Thoracic aorta (tissue), 2 donors: ENCODE measurements around the gene HOTAIR. TPM values are rescaled to one million over a fixed set of nuclear protein-coding genes. Genes with fewer than 3 reads are reported as not detected.

Experiments used
- ATAC-seq: fragments of 150-250 bp; one replicate; pipeline ENCODE4 v1.8.0; 2017; ENCODE audit warnings: low read depth; ENCODE audit not compliant: insufficient number of reproducible peaks, low FRiP score
- DNase-seq: peaks from one replicate; pipeline ENCODE4 v3.0.0-alpha.2; 2020; ENCODE audit warnings: low spot score
- H3K27ac ChIP-seq, 2 donors: fragments of 200-600 bp; sonication (generic); 1 replicate in 1 of 2; 2 replicates in 1 of 2; pipeline ENCODE4 v1.5.1; 2016; ENCODE audit warnings: mild to moderate bottlenecking in 2 of 2, moderate library complexity in 2 of 2
- H3K27me3 ChIP-seq: fragments of 200-600 bp; sonication (generic); replicated peaks from 2 replicates; pipeline ENCODE4 v1.6.0; 2016; ENCODE audit warnings: mild to moderate bottlenecking; ENCODE audit not compliant: insufficient read depth
- H3K36me3 ChIP-seq: fragments of 200-600 bp; sonication (generic); one replicate; pipeline ENCODE4 v1.5.1; 2016
- H3K4me1 ChIP-seq, 2 donors: fragments of 200-600 bp; sonication (generic); 1 replicate in 1 of 2; 2 replicates in 1 of 2; pipeline versions ENCODE4 v1.5.1 to v1.6.0; 2016; ENCODE audit warnings: low read depth in 2 of 2, mild to moderate bottlenecking in 1 of 2; ENCODE audit not compliant: control insufficient read depth in 1 of 2
- H3K4me3 ChIP-seq: fragments of 200-600 bp; sonication (generic); 2 replicates; pipeline ENCODE4 v1.5.1; 2016; ENCODE audit warnings: mild to moderate bottlenecking
- H3K9me3 ChIP-seq: fragments of 200-600 bp; sonication (generic); 2 replicates; pipeline ENCODE4 v1.5.1; 2016
- total RNA-seq, 2 donors: library from RNA; depleted of rRNA; stranded (reverse); fragments of >200 nt; gene quantifications; one replicate each; pipeline versions ENCODE4 v1.1.0 to v1.2.3, GENCODE V29; 2016
- TF ChIP-seq, protein P1 (sequence below): fragments of 200-600 bp; sonication (generic); IDR thresholded peaks from one replicate; pipeline ENCODE4 v1.5.1; 2019; ENCODE audit warnings: antibody characterized with exemption

Gene HOTAIR
- total RNA-seq, 2 donors from 2014 or later: not detected

DNA sequence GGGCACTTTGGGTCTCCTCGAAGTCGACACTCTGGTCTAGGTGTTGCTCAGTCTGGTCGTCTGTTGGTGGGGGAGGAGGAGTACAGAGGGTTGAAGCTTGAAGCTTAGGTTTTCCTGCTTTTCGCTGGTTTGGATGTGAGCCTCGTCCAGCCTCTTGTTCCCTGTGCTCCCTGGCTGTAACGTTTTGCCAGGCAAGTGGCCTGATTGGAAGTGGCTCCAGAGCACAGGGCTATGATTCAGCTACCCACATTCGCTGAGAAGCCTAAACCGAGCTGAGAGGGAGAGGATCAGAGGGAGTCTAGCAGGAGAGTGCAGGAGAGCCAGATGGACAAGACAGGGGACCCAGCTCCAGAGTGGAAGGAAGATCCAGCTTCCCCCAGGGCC is 16.3 kb upstream of the HOTAIR start:
- no peak overlapping the region for H3K27ac ChIP-seq
- peaks cover 17 to 38% of the 10 kb centered on the region in 2 donors for H3K4me1 ChIP-seq
- DNase-seq (no peak), ATAC-seq (no peak)
- H3K27me3 ChIP-seq: peaks cover 82% of the 10 kb centered on the region
- H3K9me3 ChIP-seq: no peaks in the 10 kb centered on the region
- H3K36me3 ChIP-seq: no peaks in the 10 kb centered on the region
- TF ChIP-seq, protein P1, sequence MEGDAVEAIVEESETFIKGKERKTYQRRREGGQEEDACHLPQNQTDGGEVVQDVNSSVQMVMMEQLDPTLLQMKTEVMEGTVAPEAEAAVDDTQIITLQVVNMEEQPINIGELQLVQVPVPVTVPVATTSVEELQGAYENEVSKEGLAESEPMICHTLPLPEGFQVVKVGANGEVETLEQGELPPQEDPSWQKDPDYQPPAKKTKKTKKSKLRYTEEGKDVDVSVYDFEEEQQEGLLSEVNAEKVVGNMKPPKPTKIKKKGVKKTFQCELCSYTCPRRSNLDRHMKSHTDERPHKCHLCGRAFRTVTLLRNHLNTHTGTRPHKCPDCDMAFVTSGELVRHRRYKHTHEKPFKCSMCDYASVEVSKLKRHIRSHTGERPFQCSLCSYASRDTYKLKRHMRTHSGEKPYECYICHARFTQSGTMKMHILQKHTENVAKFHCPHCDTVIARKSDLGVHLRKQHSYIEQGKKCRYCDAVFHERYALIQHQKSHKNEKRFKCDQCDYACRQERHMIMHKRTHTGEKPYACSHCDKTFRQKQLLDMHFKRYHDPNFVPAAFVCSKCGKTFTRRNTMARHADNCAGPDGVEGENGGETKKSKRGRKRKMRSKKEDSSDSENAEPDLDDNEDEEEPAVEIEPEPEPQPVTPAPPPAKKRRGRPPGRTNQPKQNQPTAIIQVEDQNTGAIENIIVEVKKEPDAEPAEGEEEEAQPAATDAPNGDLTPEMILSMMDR: no peak
- H3K4me3 ChIP-seq: no peak overlapping the region

DNA sequence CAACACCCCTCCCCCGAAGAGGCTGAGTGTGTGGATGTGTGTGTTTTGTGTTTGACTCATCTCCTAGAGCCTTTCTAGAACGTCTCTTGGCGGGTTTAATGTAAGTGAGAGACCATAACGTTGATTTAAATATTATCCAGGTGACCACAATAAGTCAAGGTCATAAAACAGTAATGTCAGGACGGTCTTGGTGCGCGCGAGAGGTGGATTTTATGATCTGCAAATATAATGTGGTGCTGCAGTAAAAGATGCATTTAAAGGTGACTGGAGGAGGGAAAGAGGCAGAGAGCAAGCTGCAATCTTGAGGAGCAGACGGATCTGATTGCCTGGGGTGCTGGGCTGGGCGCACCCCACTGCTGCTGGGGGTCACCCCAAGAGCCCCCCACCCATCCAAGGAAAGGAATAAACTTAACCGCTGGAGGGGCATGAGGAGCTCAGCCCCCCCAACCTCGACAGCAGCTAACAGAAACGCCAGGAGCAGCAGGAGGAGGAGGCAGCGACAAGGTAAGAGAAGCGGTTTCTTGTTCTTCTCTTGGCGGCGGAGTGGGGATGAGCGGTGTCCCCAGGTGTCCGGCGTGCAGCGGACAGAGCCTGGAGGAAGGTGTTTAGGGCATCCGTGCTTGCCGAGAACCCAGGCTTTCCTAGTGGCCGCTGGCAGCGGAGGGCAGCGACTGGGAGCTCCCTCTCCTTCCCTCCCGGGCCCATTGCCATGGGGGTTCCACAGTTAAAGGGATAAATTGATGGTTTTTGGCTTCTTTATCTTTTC is 15.7 kb upstream of the HOTAIR start:
- H3K4me3 ChIP-seq: no peak overlapping the region

DNA sequence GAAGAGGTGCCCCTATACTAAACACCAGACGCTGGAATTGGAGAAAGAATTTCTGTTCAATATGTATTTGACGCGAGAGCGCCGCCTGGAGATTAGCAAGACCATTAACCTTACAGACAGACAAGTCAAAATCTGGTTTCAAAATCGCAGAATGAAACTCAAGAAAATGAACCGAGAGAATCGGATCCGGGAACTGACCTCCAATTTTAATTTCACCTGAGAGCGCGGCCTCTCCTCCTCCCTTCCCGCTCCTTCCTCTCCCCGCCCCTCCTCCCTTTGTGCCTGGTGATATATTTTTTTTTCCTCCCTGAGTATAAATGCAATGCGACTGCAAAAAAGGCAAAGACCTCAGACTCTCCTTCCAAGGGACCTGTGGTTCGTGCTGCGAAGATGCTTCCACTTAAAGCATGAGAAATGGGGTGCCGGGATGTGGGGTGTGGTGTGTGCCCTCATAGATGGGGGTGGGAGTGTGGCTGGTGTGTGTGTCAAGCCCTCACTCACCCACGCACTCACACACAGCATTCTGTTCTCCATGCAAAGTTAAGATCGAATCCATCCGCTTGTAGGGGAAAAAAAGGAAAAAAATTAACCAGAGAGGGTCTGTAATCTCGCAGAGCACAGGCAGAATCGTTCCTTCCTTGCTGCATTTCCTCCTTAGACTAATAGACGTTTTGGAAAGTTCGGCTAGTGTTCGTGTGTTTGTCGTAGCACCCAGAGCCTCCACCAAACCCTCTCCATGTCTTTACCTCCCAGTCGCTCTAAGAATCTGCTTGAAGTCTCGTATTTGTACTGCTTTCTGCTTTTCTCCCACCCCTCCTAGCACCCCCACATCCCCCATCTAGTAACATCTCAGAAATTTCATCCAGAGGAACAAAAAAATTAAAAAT is 14.7 kb upstream of the HOTAIR start:
- Histone ChIP-seq H3K27me3 (peaks cover 90% of the 10 kb centered on the region), H3K4me3 (no peak overlapping the region), H3K27ac (peak overlapping the region in 1 of 2 donors; percentile 42), H3K36me3 (no peaks in the 10 kb centered on the region), H3K9me3 (no peaks in the 10 kb centered on the region), H3K4me1 (peaks cover 18 to 43% of the 10 kb centered on the region in 2 donors)
- ATAC-seq: no peak
- DNase-seq: no peak
- TF ChIP-seq, protein P1: no peak

More for the DNA sequence above, 15.7 kb upstream of the HOTAIR start:
- no peak for DNase-seq
- no peak for ATAC-seq
- H3K27ac ChIP-seq: no peak overlapping the region
- H3K36me3 ChIP-seq: no peaks in the 10 kb centered on the region
- H3K27me3 ChIP-seq: peaks cover 87% of the 10 kb centered on the region
- TF ChIP-seq, protein P1: no peak
- peaks cover 22 to 44% of the 10 kb centered on the region in 2 donors for H3K4me1 ChIP-seq
- H3K9me3 ChIP-seq: no peaks in the 10 kb centered on the region

DNA sequence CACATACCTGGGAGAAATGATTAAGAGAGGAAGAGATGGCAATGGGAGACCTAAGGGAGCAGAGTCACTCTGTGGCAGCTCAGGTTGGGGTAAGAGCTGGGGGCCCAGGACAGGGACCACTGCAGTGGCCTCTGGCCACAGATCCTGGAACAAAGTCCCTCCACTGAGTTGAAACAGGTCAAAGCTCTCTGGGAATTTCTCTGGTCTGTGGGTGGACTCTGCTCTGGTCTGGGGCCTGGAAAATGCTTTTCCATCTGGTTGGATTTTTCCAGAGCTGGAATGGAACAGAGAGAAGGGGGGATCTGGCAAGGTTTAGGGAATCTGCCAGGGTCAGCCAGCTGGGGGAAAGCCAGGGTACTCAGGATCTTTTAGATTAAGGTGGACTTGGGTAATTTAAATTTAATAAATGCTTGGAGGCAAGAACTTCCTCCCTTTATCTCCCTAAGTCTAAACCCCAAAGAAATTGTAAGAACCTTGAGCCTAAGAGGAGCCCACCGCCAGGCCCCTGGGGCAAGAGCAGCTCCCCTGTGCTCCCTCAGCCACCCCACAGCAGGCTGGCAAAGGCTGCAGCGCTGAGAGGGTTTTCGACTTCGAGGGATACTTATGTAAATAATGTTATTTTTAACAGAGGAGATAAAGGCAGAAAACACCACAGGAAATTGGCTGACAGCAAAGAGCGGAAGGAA is 13.9 kb upstream of the HOTAIR start:
- peaks cover 15 to 36% of the 10 kb centered on the region in 2 donors for H3K4me1 ChIP-seq
- no peak overlapping the region for H3K4me3 ChIP-seq
- no peak for ATAC-seq
- TF ChIP-seq, protein P1: no peak
- no peaks in the 10 kb centered on the region for H3K9me3 ChIP-seq
- no peak for DNase-seq
- peak overlapping the region in 1 of 2 donors; percentile 24 for H3K27ac ChIP-seq
- H3K36me3 ChIP-seq: no peaks in the 10 kb centered on the region
- peaks cover 82% of the 10 kb centered on the region for H3K27me3 ChIP-seq
